HG03064 (cell line): ENCODE measurements around the gene HOXD11.

ENCODE experiments used
- ATAC-seq: cut with Tn5 transposase; IDR thresholded peaks from one replicate; pipeline ENCODE4 v1.9.1; 2021; ENCODE audit warnings: low read depth; ENCODE audit not compliant: unreplicated experiment

HOXD11 gene

DNA sequence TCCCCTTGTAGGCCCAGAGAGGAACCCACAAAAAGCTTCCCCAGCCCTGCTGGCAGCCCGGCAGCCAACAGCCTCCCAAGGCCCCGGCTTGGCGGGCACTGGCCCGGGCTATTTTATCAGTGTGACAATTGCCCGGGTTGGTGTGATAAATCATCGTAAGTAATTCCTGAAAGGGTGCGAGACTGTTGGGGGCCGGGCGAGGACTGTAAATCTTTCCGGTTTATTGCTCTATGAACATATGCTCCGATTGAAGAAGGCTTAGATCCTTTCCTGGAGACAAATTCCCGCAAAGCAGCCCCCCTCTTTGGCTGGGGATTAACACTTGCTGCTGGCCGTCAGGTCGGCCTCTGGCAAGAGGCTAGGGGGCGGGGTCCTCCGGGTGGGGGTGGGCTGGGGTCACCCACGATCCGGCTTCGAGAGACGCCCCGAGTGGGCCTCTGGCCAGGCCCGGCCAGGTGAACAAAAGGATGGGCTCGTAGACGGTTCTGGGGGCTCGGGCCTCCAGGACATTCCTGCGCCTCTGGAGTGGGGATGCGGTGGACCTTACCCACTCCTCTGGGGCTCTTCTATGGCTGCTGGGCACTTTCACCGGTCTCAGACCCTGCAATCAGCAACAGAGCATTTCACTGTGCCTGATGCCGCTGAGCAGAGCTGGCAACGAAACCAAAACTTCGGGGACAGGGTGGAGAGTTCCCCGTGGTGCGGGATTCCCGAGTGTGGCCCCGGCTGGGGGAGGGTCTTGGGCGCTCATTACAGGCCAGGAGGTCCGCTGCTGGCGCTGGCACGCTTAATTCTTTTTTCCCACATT lies 52.0 kb downstream of the HOXD11 start:
- ATAC-seq, result no peak
